HL-60 (cell line): ENCODE results near the gene RASAL2.
"Not testable (repeated sequence)": the region's sequence is repeated elsewhere in the genome, so short reads cannot be mapped to it uniquely, and the experiment has no call there.

Experiments
- GABPA ChIP-seq: IDR thresholded peaks from 2 replicates; pipeline ENCODE4 v1.6.1; 2012; ENCODE audit warnings: low read depth
- POLR2AphosphoS5 ChIP-seq: IDR thresholded peaks from 2 replicates; pipeline ENCODE4 v1.6.1; 2012; ENCODE audit warnings: low read depth
- SPI1 ChIP-seq: IDR thresholded peaks from 2 replicates; pipeline ENCODE4 v1.6.1; 2012; ENCODE audit warnings: low read depth, mild to moderate bottlenecking, borderline replicate concordance
- TF ChIP-seq, protein P1 (sequence below): IDR thresholded peaks from one replicate; pipeline ENCODE4 v1.5.1; 2011; ENCODE audit warnings: low read length, control low read depth, inconsistent platforms; ENCODE audit not compliant: insufficient read depth
- TF ChIP-seq, protein P2 (sequence below): IDR thresholded peaks from 2 replicates; pipeline ENCODE4 v1.6.1; 2012; ENCODE audit warnings: low read depth; ENCODE audit not compliant: insufficient replicate concordance

DNA sequence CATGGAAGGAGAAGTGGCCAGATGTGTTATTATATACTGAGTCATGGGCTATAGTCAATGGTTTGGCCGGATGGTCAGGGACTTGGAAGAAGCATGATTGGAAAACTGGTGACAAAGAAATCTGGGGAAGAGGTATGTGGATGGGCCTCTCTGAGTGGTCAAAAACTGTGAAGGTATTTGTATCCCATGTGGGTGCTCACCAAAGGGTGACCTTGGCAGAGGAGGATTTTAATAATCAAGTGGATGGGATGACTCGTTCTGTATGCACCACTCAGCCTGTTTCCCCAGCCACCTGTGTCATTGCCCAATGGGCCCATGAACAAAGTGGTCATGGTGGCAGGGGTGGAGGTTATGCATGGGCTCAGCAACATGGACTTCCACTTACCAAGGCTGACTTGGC is 108.6 kb downstream of the RASAL2 start:
- TF ChIP-seq, protein P1, sequence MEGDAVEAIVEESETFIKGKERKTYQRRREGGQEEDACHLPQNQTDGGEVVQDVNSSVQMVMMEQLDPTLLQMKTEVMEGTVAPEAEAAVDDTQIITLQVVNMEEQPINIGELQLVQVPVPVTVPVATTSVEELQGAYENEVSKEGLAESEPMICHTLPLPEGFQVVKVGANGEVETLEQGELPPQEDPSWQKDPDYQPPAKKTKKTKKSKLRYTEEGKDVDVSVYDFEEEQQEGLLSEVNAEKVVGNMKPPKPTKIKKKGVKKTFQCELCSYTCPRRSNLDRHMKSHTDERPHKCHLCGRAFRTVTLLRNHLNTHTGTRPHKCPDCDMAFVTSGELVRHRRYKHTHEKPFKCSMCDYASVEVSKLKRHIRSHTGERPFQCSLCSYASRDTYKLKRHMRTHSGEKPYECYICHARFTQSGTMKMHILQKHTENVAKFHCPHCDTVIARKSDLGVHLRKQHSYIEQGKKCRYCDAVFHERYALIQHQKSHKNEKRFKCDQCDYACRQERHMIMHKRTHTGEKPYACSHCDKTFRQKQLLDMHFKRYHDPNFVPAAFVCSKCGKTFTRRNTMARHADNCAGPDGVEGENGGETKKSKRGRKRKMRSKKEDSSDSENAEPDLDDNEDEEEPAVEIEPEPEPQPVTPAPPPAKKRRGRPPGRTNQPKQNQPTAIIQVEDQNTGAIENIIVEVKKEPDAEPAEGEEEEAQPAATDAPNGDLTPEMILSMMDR: not testable (repeated sequence)
- not testable (repeated sequence) for TF ChIP-seq POLR2AphosphoS5, SPI1, GABPA
- TF ChIP-seq, protein P2, sequence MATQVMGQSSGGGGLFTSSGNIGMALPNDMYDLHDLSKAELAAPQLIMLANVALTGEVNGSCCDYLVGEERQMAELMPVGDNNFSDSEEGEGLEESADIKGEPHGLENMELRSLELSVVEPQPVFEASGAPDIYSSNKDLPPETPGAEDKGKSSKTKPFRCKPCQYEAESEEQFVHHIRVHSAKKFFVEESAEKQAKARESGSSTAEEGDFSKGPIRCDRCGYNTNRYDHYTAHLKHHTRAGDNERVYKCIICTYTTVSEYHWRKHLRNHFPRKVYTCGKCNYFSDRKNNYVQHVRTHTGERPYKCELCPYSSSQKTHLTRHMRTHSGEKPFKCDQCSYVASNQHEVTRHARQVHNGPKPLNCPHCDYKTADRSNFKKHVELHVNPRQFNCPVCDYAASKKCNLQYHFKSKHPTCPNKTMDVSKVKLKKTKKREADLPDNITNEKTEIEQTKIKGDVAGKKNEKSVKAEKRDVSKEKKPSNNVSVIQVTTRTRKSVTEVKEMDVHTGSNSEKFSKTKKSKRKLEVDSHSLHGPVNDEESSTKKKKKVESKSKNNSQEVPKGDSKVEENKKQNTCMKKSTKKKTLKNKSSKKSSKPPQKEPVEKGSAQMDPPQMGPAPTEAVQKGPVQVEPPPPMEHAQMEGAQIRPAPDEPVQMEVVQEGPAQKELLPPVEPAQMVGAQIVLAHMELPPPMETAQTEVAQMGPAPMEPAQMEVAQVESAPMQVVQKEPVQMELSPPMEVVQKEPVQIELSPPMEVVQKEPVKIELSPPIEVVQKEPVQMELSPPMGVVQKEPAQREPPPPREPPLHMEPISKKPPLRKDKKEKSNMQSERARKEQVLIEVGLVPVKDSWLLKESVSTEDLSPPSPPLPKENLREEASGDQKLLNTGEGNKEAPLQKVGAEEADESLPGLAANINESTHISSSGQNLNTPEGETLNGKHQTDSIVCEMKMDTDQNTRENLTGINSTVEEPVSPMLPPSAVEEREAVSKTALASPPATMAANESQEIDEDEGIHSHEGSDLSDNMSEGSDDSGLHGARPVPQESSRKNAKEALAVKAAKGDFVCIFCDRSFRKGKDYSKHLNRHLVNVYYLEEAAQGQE: not testable (repeated sequence)
